ENCODE results near the gene TNKS2.

GRCh38 chr10:91880310-91880709 is 82.1 kb downstream of the TNKS2 start:
- no peak for TF ChIP-seq ZNF274 (CRISPR knock-in tag; IDR thresholded peaks at IDR 0.05)
- no peak for TF ChIP-seq CHCHD3 (CRISPR knock-in tag; IDR thresholded peaks at IDR 0.05)
- no peak for TF ChIP-seq FOXJ3 (CRISPR knock-in tag; IDR thresholded peaks at IDR 0.05; ENCODE audit: borderline replicate concordance)
- no peak for TF ChIP-seq CTCF (CRISPR knock-in tag; IDR thresholded peaks at IDR 0.05)
